Glutamatergic neuron (in vitro differentiated cells): ENCODE measurements around the gene TRPV4. TPM values are rescaled to one million over a fixed set of nuclear protein-coding genes. Genes with fewer than 3 reads are reported as not detected.
A peak's percentile ranks its signal among the peaks of the same experiment; 100 is the strongest.

Source experiments
- DNase-seq: peaks from one replicate; pipeline ENCODE4 v3.0.0; 2022
- H3K27ac Mint-ChIP-seq: one replicate; pipeline ENCODE4 v1.8.0; 2020; ENCODE audit warnings: mild to moderate bottlenecking, mixed read lengths, inconsistent platforms; ENCODE audit not compliant: unreplicated experiment
- H3K27me3 Mint-ChIP-seq: one replicate; pipeline ENCODE4 v1.8.0; 2020; ENCODE audit warnings: mild to moderate bottlenecking, moderate library complexity, mixed read lengths, inconsistent platforms; ENCODE audit not compliant: unreplicated experiment
- H3K36me3 Mint-ChIP-seq: one replicate; pipeline ENCODE4 v1.8.0; 2020; ENCODE audit warnings: mild to moderate bottlenecking, mixed read lengths, inconsistent platforms; ENCODE audit not compliant: unreplicated experiment
- H3K4me1 Mint-ChIP-seq: one replicate; pipeline ENCODE4 v1.8.0; 2020; ENCODE audit warnings: mild to moderate bottlenecking, low read depth, mixed read lengths, inconsistent platforms; ENCODE audit not compliant: unreplicated experiment
- H3K4me3 Mint-ChIP-seq: one replicate; pipeline ENCODE4 v1.8.0; 2020; ENCODE audit warnings: mild to moderate bottlenecking, mixed read lengths, inconsistent platforms; ENCODE audit not compliant: unreplicated experiment
- H3K9me3 Mint-ChIP-seq: one replicate; pipeline ENCODE4 v1.8.0; 2020; ENCODE audit warnings: mild to moderate bottlenecking, moderate library complexity, mixed read lengths, inconsistent platforms; ENCODE audit not compliant: unreplicated experiment
- total RNA-seq: library from RNA; stranded (reverse); fragmentation: NEBNext Ultra II Directional; extraction: Animal tissue kit (Norgen Biotek cat#: 25700); gene quantifications from one replicate; pipeline ENCODE4 v1.2.1, GENCODE V29; 2021; ENCODE audit not compliant: unreplicated experiment
- TF ChIP-seq, protein P1 (sequence below): fragments of 200-600 bp; sonication (generic); IDR thresholded peaks from one replicate; pipeline ENCODE4 v1.5.0; 2021; ENCODE audit not compliant: partially characterized antibody, unreplicated experiment

TRPV4 gene
- total RNA-seq, 1 donor from 2014 or later = 0.17 TPM

DNA sequence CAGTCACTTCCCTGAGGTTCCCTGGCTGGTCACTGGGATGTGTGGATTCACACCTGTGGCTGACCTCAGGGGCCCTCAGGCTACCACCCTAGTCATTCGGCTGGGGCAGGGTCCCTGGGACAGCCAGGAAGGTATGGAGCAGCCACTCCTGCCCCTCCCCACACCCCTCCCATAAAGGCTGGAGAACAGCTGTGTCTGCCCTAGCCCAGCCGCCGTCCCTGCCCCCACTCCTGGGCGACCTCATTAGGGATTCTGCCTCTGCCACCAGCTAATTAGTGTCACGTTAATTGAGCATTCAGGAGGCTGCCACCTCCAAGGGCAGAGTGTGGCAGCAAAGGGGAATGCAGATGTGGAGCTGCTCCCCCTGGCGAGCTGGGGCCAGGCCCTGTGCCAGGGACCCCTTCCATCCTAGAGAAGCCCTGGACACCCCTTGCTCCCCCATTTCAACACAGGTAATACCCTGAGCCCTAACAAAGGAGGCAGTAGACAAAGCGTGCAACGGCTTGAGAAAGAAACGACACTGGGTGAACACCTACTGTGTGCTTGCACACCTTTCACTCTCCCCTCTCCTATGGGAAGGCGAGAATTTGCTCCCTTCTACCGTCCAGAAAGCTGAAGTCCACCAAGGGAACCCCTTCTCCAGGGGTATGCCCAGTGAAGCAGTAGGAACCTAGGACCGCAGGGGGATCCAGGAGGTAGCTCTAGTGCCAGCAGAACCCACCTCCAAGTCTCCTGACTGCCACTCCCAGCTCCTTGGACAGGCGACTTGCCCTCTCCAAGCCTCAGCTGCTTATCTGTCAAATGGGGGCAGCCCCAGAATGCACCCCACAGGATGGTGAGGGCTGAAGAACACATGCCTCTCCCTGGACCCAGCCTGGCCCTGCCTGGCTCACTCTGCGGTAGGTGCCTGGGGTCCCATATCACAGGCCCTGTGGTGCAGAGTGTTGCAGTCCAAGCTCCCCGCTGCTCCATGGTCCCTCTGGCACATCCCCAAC lies 74.5 kb downstream of the TRPV4 start:
- H3K9me3 Mint-ChIP-seq = peaks cover 12% of the 10 kb centered on the region
- peaks cover 14% of the 10 kb centered on the region for H3K36me3 Mint-ChIP-seq
- DNase-seq = no peak
- peaks cover 12% of the 10 kb centered on the region for H3K27me3 Mint-ChIP-seq
- peaks cover 21% of the 10 kb centered on the region for H3K4me1 Mint-ChIP-seq
- no peak overlapping the region for H3K4me3 Mint-ChIP-seq
- TF ChIP-seq, protein P1, sequence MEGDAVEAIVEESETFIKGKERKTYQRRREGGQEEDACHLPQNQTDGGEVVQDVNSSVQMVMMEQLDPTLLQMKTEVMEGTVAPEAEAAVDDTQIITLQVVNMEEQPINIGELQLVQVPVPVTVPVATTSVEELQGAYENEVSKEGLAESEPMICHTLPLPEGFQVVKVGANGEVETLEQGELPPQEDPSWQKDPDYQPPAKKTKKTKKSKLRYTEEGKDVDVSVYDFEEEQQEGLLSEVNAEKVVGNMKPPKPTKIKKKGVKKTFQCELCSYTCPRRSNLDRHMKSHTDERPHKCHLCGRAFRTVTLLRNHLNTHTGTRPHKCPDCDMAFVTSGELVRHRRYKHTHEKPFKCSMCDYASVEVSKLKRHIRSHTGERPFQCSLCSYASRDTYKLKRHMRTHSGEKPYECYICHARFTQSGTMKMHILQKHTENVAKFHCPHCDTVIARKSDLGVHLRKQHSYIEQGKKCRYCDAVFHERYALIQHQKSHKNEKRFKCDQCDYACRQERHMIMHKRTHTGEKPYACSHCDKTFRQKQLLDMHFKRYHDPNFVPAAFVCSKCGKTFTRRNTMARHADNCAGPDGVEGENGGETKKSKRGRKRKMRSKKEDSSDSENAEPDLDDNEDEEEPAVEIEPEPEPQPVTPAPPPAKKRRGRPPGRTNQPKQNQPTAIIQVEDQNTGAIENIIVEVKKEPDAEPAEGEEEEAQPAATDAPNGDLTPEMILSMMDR = no peak
- no peak overlapping the region for H3K27ac Mint-ChIP-seq

DNA sequence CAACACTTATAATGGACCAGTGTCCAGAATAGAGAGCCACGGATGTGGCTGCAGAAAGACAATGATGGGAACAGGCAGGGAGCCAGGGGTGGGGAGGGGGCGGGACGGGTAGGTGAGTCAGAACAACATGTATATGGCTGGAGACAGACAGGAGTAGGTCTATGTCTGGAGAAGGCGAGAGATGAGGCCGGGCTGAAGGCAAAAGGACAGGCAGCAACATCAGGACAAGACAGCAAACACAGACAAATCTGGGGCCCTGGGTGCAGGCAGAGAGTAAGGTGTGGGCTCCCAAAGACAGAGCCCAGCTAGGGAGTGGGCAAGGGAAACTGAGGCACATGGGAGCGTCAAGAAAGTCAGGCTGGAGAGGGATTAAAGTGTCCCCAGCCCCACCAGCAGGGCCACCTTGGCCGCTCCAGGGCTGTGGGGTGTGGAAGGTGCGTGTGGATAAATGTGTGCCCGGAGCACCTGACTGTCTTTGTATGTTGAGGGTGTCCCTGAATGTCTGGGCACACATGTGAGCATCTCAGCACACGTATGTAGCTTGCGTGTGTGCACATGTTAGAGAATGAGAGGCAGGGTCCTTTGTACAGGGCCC lies 75.4 kb downstream of the TRPV4 start:
- Mint-ChIP-seq H3K36me3 (peaks cover 14% of the 10 kb centered on the region), H3K9me3 (peaks cover 12% of the 10 kb centered on the region), H3K4me3 (peak overlapping the region; percentile 18), H3K27me3 (peaks cover 10% of the 10 kb centered on the region), H3K27ac (no peak overlapping the region), H3K4me1 (peaks cover 24% of the 10 kb centered on the region)
- TF ChIP-seq, protein P1 = no peak
- DNase-seq = no peak

DNA sequence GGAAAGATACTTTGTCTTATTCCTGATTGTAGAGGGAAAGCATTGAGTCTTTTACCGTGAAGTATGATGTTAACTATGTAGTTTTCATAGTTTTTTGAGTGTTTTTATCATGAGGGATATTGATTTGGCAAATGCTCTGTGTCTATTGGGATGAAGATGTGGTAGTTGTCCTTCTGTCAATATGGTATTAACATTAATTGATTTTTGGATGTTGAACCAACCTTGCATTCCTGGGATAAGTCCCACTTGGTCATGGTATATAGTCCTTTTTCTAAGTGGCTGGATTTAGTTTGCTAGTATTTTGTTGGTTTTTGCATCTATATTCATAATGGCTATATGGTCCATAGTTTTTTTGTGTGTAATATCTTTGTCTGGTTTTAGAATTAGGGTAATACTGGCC lies 76.7 kb downstream of the TRPV4 start:
- TF ChIP-seq, protein P1 = no peak
- H3K27ac Mint-ChIP-seq = no peak overlapping the region
- peaks cover 28% of the 10 kb centered on the region for H3K4me1 Mint-ChIP-seq
- DNase-seq = no peak
- H3K4me3 Mint-ChIP-seq = no peak overlapping the region
- peaks cover 13% of the 10 kb centered on the region for H3K9me3 Mint-ChIP-seq
- H3K36me3 Mint-ChIP-seq = peaks cover 14% of the 10 kb centered on the region
- H3K27me3 Mint-ChIP-seq = peaks cover 6% of the 10 kb centered on the region

DNA sequence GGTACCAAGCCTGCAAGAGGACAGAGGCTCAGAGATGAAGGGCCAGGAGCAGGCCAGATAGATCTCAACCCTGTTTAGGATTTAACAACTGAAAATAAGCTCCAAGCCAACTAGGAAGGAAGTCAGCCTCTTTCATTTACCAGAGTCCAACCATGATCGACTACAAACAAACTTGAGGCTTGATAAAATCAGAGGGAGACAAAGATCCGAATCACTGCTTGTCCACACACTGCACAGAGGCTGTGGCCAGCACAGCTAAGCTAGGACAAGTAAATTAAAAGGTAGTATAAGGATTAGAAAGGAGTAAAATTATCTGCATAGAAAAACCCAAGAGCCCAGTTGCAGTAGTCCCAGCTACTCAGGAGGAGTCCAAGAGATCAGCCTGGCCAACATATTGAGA lies 79.2 kb downstream of the TRPV4 start:
- DNase-seq = no peak
- peaks cover 5% of the 10 kb centered on the region for H3K27me3 Mint-ChIP-seq
- H3K36me3 Mint-ChIP-seq = peaks cover 14% of the 10 kb centered on the region
- H3K27ac Mint-ChIP-seq = no peak overlapping the region
- TF ChIP-seq, protein P1 = no peak
- peaks cover 11% of the 10 kb centered on the region for H3K9me3 Mint-ChIP-seq
- H3K4me1 Mint-ChIP-seq = peaks cover 23% of the 10 kb centered on the region
- H3K4me3 Mint-ChIP-seq = no peak overlapping the region

DNA sequence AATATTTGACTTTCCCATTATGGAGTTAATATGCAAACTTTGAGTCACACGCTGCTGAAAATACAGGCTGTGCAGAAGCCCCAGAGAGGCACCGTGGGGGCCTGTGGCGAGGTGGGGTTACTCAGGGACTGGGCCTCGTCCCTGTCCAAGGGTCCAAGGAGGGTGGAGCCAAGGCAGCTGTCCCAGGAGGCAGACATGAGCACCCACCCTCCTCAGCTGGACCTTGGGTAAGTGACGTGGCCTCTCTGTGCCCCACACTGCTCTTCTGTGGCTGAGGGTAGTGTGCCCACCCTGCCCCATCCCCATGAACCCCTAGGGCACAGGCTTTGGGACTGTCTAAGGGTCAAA lies 80.2 kb downstream of the TRPV4 start:
- peak; percentile 1 for DNase-seq
- Mint-ChIP-seq H3K4me3 (no peak overlapping the region), H3K4me1 (peaks cover 22% of the 10 kb centered on the region), H3K27me3 (peaks cover 5% of the 10 kb centered on the region), H3K36me3 (peaks cover 14% of the 10 kb centered on the region), H3K27ac (no peak overlapping the region), H3K9me3 (peaks cover 11% of the 10 kb centered on the region)
- TF ChIP-seq, protein P1 = no peak
